GM04504 (cell line): Measurements from ENCODE around the gene HEATR5A.
"Not testable (repeated sequence)": the region's sequence is repeated elsewhere in the genome, so short reads cannot be mapped to it uniquely, and the experiment has no call there.

ENCODE experiments used
- DNase-seq: peaks from one replicate; pipeline ENCODE4 v3.0.0-alpha.2; 2012; ENCODE audit warnings: low read depth

Gene HEATR5A

DNA sequence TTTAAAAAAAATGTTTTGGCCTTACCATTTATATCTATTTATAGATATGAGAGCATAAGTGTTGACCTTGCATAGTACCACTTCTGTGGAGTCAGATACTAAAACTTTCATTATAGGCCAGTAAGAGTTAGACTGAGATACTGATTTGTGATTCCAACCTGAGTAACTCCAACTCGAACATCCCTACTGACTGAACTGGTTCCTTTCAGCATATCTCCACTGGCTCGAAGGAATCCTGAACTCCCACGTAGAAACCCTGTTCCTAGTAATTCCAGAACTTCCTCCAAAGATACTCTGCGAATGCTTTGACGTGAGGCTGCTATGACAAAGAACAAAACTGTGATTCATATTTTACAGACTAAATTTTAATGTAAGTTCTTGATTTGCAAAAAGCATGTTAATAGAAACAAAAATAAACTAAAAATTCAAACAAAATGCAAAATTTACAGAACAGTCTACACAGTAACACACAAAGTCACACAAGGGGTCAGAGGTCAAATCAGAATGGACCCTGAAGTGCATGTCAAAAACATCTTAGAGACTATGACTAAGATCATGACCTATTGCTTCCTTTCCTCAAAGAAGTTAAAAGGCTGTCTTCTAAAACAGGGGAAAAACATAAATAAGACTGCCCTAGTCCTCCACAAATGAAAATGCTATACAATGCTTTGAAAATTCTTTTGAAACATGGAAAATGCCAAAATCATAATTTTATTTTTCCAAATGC is 31.5 kb downstream of the HEATR5A start:
- no peak for DNase-seq

GRCh38 chr14:31387091-31387490 is 33.3 kb downstream of the HEATR5A start:
- DNase-seq, result no peak

DNA sequence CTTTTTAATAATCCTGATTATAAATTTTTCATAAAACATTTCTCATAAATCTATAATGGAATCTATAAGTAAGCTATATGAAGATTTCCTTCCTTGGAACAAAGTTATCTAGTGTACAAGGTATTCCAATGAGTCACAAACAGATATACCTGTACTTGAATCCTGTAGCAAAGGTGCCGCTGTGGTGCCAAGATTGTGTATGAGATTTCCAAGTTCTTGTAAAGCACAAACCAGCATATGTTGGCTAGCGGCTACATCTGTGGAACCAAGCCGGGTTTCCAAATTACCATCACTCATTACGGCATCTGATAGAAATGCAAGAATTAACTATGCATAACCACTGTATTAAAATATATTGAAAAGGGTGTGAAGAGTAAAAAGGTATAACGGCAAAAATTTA is 34.1 kb downstream of the HEATR5A start:
- no peak for DNase-seq

GRCh38 chr14:31382221-31382620 is 38.1 kb downstream of the HEATR5A start:
- no peak for DNase-seq

DNA sequence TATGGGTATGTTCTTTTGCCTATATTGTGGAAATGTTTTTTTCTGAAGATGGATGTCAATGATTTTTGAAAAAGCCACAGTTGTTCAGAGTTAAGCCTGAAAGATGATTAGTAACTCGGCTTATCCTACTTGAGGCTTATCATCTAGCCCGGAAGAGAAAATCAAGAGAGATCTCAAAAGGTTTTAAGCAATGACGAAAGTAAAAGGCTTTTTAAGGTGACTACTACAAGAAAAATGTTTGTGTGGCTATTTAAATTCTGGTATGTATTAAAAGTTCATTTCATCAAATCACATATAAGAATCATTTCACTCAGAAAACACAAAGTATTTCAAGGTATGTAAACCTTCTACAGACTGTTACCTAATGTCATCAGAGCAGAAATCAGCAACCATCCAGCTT is 40.2 kb downstream of the HEATR5A start:
- no peak for DNase-seq

DNA sequence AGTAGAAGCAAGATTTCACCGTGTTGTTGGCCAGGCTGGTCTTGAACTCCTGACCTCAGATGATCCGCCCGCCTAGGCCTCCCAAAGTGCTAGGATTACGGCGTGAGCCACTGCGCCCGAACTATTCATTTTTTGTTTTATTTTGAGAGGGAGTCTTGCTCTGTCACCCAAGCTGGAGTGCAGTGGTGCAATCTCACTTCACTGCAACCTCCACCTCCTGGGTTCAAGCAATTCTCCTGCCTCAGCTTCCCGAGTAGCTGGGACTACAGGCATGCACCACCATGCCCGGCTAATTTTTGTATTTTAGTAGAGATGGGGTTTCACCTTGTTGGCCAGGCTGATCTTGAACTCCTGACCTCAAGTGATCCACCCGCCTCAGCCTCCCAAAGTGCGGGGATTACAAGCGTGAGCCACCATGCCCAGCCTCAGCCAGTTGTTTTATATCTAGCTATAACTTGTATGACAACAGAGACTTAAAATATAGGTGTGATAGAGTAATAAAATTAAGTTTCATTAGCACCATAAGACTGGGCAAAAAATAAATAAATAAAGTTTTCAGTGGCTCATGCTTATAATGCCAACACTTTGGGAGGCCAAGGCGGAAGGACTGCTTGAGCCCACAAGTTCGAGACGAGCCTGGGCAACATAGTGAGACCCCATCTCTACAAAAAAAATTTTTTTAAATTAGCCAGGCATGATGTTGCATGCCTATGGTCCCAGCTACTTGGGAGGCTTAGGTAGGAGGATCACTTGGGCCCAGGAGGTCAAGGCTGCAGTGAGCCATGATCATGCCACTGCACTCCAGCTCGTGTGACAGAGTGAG is 41.0 kb downstream of the HEATR5A start:
- DNase-seq, result not testable (repeated sequence)

GRCh38 chr14:31377433-31377832 is 42.9 kb downstream of the HEATR5A start:
- DNase-seq, result no peak

DNA sequence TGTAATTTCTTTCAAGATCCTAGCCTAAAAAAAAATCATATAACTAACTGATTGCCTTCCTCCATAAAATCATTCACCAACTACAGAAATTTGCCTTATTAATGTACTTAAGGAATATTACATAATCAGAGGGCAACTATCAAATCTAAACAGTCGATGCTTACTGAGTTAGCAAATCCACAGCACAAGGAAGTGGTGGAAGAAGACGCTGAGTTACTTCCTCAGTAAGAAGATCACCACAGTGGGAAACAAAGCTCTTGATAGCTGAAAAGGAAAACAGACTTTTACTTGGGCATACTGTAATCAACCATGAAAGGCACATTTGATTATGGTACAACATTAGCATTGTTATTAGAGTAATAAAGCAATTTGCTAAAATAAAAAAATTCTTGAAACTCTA is 48.7 kb downstream of the HEATR5A start:
- no peak for DNase-seq

- no peak for DNase-seq
Measured at GRCh38 chr14:31363331-31364073, 56.8 kb downstream of the HEATR5A start.

- DNase-seq, result no peak
Measured at GRCh38 chr14:31362746-31363145, 57.6 kb downstream of the HEATR5A start.

- not testable (repeated sequence) for DNase-seq
Measured at GRCh38 chr14:31361761-31362160, 58.6 kb downstream of the HEATR5A start.

DNA sequence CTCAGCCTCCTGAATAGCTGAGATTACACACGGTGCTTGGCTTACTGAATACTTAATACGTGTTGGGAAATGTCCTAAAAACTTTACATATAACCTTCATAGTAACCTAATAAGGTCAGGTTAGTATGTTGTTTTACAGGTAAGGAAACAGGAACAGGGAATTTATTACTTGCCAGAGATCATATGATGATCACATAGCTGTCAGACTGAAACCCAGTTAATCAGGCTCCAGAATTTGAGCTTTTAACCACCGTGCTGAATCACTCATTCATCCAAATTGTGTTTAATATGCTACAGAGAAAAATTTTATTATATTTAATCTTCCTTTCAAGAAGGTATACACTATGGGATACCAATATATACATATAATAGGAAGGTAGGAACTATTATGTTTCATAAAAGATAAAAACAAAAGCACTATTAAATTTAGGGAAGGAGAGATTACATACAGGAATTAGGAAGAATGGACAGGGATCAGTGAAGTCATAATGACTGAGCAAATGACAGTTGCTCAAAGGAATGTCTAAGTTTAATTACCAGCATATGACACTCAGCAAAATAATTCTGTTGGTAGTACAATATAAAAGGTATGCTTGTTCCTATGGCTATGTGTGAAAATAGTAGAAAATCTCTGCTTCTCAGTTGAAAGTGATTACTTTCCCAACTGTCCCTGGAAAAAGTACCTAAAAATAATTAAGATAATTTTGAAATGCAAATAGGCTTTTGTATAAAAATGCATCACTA is 59.3 kb downstream of the HEATR5A start:
- peak; percentile 26 for DNase-seq

DNA sequence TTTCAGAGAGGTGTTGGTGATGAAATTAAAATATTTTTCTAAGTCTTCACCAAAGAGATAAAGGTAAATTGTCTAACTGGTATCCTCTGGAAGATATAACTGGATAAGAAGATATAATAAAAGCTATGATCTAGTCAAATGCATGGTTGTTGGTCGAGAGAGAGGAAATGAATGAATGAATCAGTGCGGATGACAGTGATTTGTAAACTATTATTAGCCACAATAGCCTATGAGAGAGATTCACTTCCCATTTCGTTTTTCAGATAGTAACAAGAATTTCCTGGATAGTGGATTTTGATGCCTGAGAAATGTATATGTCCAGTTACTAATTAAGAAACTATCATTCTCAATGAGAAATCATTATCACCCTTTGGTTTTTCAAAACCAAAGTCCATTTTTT is 63.1 kb downstream of the HEATR5A start:
- no peak for DNase-seq

- DNase-seq, result no peak
Measured at GRCh38 chr14:31346097-31346496, 74.3 kb downstream of the HEATR5A start.

DNA sequence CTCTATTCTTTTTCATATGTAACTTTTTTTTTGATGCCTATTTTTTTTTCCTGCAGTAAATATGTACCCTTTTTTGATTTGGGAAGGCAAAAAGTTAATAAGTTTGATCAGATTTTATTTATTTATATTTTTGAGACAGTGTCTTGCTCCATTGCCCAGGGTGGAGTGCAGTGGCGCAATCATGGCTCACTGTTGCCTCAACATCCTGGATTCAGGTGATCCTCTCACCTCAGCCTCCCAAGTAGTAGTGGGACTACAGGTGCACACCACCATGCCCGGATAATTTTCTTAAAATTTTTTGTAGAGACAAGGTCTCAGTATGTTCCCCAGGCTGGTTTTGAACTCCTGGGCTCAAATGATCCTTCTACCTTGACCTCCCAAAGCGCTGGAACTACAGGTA is 79.1 kb downstream of the HEATR5A start:
- DNase-seq, result no peak

DNA sequence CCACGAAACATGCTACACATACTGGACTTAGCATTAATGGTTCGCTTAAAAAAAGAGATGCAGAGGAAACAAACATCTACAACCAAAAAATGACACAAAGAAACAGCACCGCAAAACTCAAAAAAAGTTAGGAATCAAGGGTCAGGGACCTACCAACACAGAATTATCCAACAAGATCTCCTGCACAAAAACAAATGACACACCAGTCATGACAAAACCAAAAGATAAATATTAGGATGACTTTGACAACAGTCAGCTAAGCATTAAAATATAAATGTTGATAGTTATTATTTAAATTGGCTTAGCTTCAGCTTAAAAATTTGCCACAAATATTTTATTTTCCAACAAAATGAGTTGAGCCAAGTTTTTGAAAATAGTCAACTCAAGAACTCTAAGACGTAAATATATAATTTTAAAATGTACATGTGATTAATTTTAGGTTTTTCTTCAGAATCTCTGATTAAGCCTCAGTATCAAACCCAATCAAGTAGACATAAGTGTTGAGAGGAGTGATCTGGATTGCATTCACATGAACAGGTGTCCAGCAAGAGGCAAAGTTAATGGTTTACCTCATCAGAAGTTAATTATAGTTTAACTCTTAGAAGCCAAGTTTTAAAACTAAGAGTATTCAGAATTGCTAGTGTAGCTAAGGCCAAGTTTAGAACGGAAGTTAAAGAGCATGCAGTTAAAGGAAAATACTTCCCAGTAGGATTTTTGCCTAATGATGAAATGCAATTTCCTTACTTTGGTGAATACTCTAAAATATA is 79.9 kb downstream of the HEATR5A start:
- no peak for DNase-seq

- no peak for DNase-seq
Measured at GRCh38 chr14:31339743-31340142, 80.6 kb downstream of the HEATR5A start.

- no peak for DNase-seq
Measured at GRCh38 chr14:31337331-31337730, 83.0 kb downstream of the HEATR5A start.

DNA sequence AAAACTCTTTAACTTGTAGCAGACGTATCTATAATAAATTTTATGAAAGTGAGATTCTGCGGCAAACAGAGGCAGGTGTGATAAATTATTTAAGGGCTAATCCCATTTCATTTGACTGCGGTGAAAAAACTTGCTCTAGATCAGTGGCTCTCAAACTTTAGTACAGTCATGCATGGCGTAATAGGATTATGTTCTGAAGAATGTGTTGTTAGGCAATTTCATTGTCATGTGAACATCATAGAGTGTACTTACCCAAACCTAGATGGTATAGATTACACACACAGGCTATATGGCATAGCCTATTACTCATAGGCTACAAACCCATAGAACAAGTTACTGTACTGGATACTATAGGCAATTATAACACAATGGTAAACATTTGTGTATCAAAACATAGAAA is 83.7 kb downstream of the HEATR5A start:
- no peak for DNase-seq

DNA sequence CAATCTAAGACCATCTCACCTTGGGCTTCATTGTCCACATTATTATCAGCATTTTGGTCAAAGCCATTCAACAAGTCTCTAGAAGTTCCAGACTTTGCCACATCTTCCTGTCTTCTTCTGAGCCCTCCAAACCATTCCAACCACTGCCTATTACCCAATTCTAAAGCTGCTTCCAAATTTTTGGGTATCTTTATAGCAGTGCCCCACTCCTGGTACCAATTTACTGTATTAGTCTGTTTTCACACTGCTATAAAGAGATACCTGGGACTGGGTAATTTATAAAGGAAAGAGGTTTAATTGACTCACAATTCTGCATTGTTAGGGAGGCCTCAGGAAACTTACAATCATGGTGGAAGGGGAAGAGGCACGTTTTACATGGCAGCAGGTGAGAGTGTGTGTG is 89.0 kb downstream of the HEATR5A start:
- DNase-seq, result not testable (repeated sequence)

DNA sequence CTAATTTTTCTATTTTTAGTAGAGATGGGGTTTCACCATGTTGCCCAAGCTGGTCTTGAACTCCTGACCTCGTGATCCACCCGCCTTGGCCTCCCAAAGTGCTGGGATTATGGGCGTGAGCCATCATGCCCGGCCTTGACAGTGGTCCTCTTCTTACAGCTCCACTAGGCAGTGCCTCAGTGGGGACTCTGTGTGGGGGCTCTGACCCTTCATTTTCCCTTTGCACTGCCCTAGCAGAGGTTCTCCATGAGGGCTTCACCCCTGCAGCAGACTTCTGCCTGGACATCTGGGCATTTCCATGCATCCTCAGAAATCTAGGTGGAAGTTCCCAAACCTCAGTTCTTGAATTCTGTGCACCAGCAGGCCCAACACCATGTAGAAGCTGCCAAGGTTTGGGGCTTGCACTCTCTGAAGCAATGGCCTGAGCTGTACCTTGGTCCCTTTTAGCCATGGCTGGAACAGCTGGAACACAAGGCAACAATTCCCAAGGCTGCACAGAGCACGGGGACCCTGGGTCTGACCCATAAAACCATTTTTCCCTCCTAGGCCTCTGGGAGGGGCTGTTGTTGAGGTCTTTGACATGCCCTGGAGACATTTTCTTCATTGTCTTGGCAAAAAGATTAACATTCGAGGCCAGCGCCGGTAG is 90.4 kb downstream of the HEATR5A start:
- DNase-seq, result not testable (repeated sequence)
